Stimulated activated naive CD8-positive, alpha-beta T cell treated with anti-CD3 and anti-CD28 coated beads, Interleukin-15, Interleukin-2, amounts not matched to agents 100 ng/mL and 50 ng/mL, for 24 hours (primary cell): Measurements from ENCODE around the gene GFOD1.
A peak's percentile ranks its signal among the peaks of the same experiment; 100 is the strongest.
"Not testable (repeated sequence)": the region's sequence is repeated elsewhere in the genome, so short reads cannot be mapped to it uniquely, and the experiment has no call there.

Experiments used
- H3K27ac Mint-ChIP-seq: one replicate; pipeline ENCODE4 v1.8.0; 2021; ENCODE audit warnings: mild to moderate bottlenecking, mixed read lengths
- H3K27me3 Mint-ChIP-seq: one replicate; pipeline ENCODE4 v1.8.0; 2021; ENCODE audit warnings: mixed read lengths
- H3K36me3 Mint-ChIP-seq: one replicate; pipeline ENCODE4 v1.8.0; 2021; ENCODE audit warnings: low read depth, mixed read lengths
- H3K4me1 Mint-ChIP-seq: one replicate; pipeline ENCODE4 v1.8.0; 2021; ENCODE audit warnings: low read depth, mixed read lengths
- H3K4me3 Mint-ChIP-seq: one replicate; pipeline ENCODE4 v1.8.0; 2021; ENCODE audit warnings: mild to moderate bottlenecking, mixed read lengths
- H3K9me3 Mint-ChIP-seq: one replicate; pipeline ENCODE4 v1.8.0; 2021; ENCODE audit warnings: mixed read lengths

Gene GFOD1

GRCh38 chr6:13519839-13520238 is 32.4 kb upstream of the GFOD1 start:
- no peaks in the 10 kb centered on the region for H3K9me3 Mint-ChIP-seq
- no peak overlapping the region for H3K27ac Mint-ChIP-seq
- H3K36me3 Mint-ChIP-seq, result no peaks in the 10 kb centered on the region

GRCh38 chr6:13517116-13517515 is 29.7 kb upstream of the GFOD1 start:
- Mint-ChIP-seq H3K27ac (no peak overlapping the region), H3K27me3 (no peaks in the 10 kb centered on the region), H3K4me3 (no peak overlapping the region), H3K9me3 (no peaks in the 10 kb centered on the region), H3K4me1 (no peaks in the 10 kb centered on the region), H3K36me3 (no peaks in the 10 kb centered on the region)

More at GRCh38 chr6:13519839-13520238, 32.4 kb upstream of the GFOD1 start:
- Mint-ChIP-seq H3K27me3 (no peaks in the 10 kb centered on the region), H3K4me1 (no peaks in the 10 kb centered on the region), H3K4me3 (no peak overlapping the region)

GRCh38 chr6:13515912-13516311 is 28.5 kb upstream of the GFOD1 start:
- no peaks in the 10 kb centered on the region for H3K27me3 Mint-ChIP-seq
- no peaks in the 10 kb centered on the region for H3K36me3 Mint-ChIP-seq
- no peak overlapping the region for H3K4me3 Mint-ChIP-seq
- H3K9me3 Mint-ChIP-seq, result no peaks in the 10 kb centered on the region
- H3K27ac Mint-ChIP-seq, result no peak overlapping the region
- no peaks in the 10 kb centered on the region for H3K4me1 Mint-ChIP-seq

GRCh38 chr6:13513626-13514502 is 26.5 kb upstream of the GFOD1 start:
- Mint-ChIP-seq H3K27me3 (peaks cover 7% of the 10 kb centered on the region), H3K27ac (no peak overlapping the region), H3K4me1 (no peaks in the 10 kb centered on the region), H3K36me3 (no peaks in the 10 kb centered on the region), H3K9me3 (peaks cover 7% of the 10 kb centered on the region), H3K4me3 (no peak overlapping the region)

GRCh38 chr6:13512900-13513299 is 25.5 kb upstream of the GFOD1 start:
- no peak overlapping the region for H3K4me3 Mint-ChIP-seq
- H3K4me1 Mint-ChIP-seq, result no peaks in the 10 kb centered on the region
- H3K27me3 Mint-ChIP-seq, result peaks cover 7% of the 10 kb centered on the region
- H3K27ac Mint-ChIP-seq, result no peak overlapping the region
- H3K9me3 Mint-ChIP-seq, result peaks cover 7% of the 10 kb centered on the region
- no peaks in the 10 kb centered on the region for H3K36me3 Mint-ChIP-seq

- no peak overlapping the region for H3K27ac Mint-ChIP-seq
- H3K9me3 Mint-ChIP-seq, result peaks cover 7% of the 10 kb centered on the region
- no peaks in the 10 kb centered on the region for H3K4me1 Mint-ChIP-seq
Measured at GRCh38 chr6:13511913-13512717, 24.7 kb upstream of the GFOD1 start.

GRCh38 chr6:13511141-13511571 is 23.8 kb upstream of the GFOD1 start:
- H3K9me3 Mint-ChIP-seq, H3K36me3 Mint-ChIP-seq, H3K4me1 Mint-ChIP-seq, H3K4me3 Mint-ChIP-seq, H3K27me3 Mint-ChIP-seq, H3K27ac Mint-ChIP-seq: not testable (repeated sequence)

More at GRCh38 chr6:13511913-13512717, 24.7 kb upstream of the GFOD1 start:
- Mint-ChIP-seq H3K36me3 (no peaks in the 10 kb centered on the region), H3K4me3 (no peak overlapping the region), H3K27me3 (peaks cover 7% of the 10 kb centered on the region)

- H3K36me3 Mint-ChIP-seq, H3K9me3 Mint-ChIP-seq, H3K27me3 Mint-ChIP-seq, H3K27ac Mint-ChIP-seq, H3K4me3 Mint-ChIP-seq, H3K4me1 Mint-ChIP-seq: not testable (repeated sequence)
Measured at GRCh38 chr6:13510433-13510832, 23.0 kb upstream of the GFOD1 start.

- Mint-ChIP-seq H3K27ac (no peak overlapping the region), H3K4me3 (no peak overlapping the region), H3K27me3 (peaks cover 7% of the 10 kb centered on the region), H3K36me3 (no peaks in the 10 kb centered on the region), H3K9me3 (peaks cover 7% of the 10 kb centered on the region), H3K4me1 (no peaks in the 10 kb centered on the region)
Measured at GRCh38 chr6:13508711-13509705, 21.6 kb upstream of the GFOD1 start.

- Mint-ChIP-seq H3K4me1 (no peaks in the 10 kb centered on the region), H3K9me3 (peaks cover 7% of the 10 kb centered on the region), H3K27ac (no peak overlapping the region)
Measured at GRCh38 chr6:13507306-13507860, 20.0 kb upstream of the GFOD1 start.

GRCh38 chr6:13505345-13505734 is 17.9 kb upstream of the GFOD1 start:
- Mint-ChIP-seq H3K36me3 (no peaks in the 10 kb centered on the region), H3K4me1 (peaks cover 2% of the 10 kb centered on the region), H3K4me3 (no peak overlapping the region), H3K9me3 (peaks cover 3% of the 10 kb centered on the region), H3K27me3 (peaks cover 7% of the 10 kb centered on the region), H3K27ac (no peak overlapping the region)

More at GRCh38 chr6:13507306-13507860, 20.0 kb upstream of the GFOD1 start:
- no peaks in the 10 kb centered on the region for H3K36me3 Mint-ChIP-seq
- H3K27me3 Mint-ChIP-seq, result peaks cover 7% of the 10 kb centered on the region
- no peak overlapping the region for H3K4me3 Mint-ChIP-seq

GRCh38 chr6:13504611-13505344 is 17.4 kb upstream of the GFOD1 start:
- no peak overlapping the region for H3K4me3 Mint-ChIP-seq
- H3K27ac Mint-ChIP-seq, result no peak overlapping the region
- H3K4me1 Mint-ChIP-seq, result peaks cover 8% of the 10 kb centered on the region
- H3K36me3 Mint-ChIP-seq, result no peaks in the 10 kb centered on the region
- H3K27me3 Mint-ChIP-seq, result peaks cover 3% of the 10 kb centered on the region
- no peaks in the 10 kb centered on the region for H3K9me3 Mint-ChIP-seq

GRCh38 chr6:13500915-13501314 is 13.5 kb upstream of the GFOD1 start:
- Mint-ChIP-seq H3K36me3 (no peaks in the 10 kb centered on the region), H3K9me3 (no peaks in the 10 kb centered on the region), H3K27me3 (no peaks in the 10 kb centered on the region), H3K4me3 (no peak overlapping the region), H3K4me1 (peaks cover 8% of the 10 kb centered on the region), H3K27ac (no peak overlapping the region)

GRCh38 chr6:13500264-13500663 is 12.9 kb upstream of the GFOD1 start:
- Mint-ChIP-seq H3K9me3 (no peaks in the 10 kb centered on the region), H3K4me1 (peaks cover 8% of the 10 kb centered on the region), H3K4me3 (no peak overlapping the region), H3K27me3 (no peaks in the 10 kb centered on the region), H3K36me3 (no peaks in the 10 kb centered on the region), H3K27ac (peak overlapping the region; percentile 51)
